Activated gamma-delta T cell treated with anti-CD3 and anti-CD28 coated beads, Interleukin-2, amount 50 U/mL, for 16 hours (primary cell): ENCODE results near the gene GRM7.

ENCODE experiments used
- DNase-seq: peaks from one replicate; pipeline ENCODE4 v3.0.0-alpha.2; 2020; ENCODE audit warnings: low read depth

The GRM7 gene

GRCh38 chr3:7146529-7146928 lies 285.6 kb downstream of the GRM7 start:
- no peak for DNase-seq

DNA sequence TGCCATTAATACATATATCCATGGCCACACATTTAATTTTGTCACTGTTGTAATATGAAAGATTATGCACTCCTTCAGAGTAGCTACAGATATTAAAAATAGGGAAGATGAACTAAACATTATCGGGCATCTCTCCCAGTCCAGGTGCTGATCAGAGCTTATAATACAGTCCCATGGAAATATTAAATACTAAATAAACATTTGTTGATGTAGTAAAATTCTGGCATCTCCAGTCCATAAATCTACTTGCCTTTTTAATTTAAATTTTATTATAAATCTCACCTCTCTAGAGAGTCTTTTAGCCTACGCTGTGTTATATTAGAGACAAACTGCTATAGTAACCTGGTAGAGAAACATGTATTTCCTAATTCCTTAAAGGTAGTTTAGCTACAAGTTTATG lies 297.6 kb downstream of the GRM7 start:
- no peak for DNase-seq

GRCh38 chr3:7160689-7161088 lies 299.8 kb downstream of the GRM7 start:
- DNase-seq = no peak

DNA sequence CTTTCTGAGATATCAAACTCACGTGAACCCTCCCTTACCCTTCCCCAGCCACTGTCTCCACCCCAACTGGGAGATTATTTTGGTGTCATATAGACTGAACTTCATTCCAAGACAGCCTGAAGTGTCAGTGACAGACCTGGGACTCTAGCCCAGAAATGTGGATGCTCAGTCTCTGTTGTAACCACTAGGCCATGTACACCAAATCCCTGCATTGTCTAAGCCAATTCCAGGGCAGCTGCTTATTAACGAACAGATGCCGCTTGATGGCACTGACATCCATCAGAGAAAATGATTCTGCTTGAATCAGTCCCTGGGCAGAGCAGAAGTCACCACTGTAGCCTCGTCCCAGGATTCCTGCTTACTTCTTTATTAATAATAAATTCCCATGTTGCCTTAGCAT lies 305.5 kb downstream of the GRM7 start:
- DNase-seq = no peak

DNA sequence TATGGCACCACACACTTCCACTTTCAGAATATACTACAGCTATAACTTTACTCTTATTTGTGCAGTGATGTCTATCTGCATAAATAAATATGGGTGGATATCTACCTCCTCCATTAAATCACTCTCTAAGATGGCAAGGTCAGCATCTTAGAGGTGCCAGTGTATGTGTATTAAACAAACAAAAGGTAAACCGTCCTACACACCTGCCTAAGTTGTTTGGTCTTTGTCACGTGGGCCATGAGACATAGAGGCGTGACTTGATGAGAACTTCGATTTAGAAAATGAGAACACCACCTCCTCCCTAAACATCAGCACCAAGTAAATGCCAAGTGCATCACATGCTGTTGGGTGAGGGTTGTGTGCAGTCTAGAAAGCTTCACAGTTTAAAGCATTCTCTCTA lies 310.6 kb downstream of the GRM7 start:
- DNase-seq = no peak

- DNase-seq = no peak
Observed at GRCh38 chr3:7172996-7173395, 312.1 kb downstream of the GRM7 start.

GRCh38 chr3:7188551-7188950 lies 327.6 kb downstream of the GRM7 start:
- DNase-seq = no peak

DNA sequence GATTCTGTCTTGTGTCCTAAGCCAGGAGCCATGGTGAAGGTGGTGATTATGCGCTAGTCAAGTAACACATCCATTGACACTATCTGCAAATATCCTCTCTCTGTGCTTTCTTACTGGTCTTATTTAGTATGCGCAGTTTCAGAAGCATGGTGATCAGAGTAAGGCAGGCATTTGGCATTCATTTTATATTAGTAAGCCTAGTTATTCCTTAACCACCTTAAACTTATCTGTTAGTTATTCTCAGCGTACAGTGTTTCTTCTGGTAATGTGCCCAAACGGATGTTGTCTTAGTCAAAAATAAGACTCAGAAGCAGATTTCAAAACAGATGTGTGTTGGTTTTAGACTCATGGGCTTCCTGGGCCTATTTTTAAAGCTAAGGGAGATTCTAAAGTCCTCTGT lies 329.2 kb downstream of the GRM7 start:
- DNase-seq = no peak

DNA sequence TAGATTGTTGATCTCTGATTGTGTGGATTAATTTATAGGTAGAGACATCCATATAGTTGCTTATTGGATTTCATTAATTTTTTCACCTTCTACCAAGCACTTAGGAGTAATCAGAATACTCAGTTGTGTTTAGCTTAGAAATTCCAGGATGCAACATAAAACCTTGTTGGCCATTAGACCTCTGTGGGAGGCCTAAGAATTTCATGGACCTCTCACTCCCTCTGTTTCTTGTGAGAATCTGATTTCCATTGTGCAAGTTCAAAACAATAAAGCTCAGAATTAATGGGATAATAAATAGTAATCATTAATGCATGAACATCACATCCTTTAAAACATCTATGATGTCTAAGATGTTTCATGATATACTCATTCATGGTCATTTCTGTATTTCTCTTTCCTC lies 332.4 kb downstream of the GRM7 start:
- DNase-seq = no peak

DNA sequence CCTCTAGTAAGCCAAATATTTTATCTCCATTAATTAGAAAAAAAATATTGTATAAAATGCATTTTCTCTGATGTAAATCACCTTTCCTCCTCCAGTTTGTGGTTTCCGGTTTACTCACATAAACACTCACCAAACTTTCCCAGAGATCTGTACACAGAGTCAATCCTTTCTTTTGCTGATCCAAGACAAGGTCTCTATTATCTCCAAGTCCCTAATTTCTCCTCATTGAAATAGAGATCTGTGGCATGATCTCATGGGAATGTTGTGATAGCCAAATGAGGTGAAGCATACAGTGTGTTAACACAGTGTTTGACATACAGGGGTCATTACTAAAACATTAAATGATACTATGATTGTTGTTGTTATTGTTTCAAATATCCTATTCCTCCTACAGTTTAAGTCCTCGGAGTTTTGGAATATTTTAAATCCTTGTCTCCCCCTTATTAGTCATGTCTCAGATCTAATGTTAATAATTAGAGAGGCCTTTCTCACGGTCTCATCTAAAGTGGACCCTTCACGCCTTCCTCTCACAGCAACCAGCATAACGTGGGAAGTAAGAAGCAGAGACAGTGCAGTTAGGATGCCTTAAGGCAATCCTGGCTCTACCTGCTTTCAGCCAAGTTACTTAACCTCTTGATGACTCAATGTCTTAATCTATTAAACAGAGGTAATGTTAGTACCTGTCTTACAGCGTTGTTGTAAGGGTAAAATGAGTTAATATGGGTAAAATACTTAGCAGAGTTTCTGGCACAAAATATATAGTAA lies 333.3 kb downstream of the GRM7 start:
- DNase-seq = no peak

GRCh38 chr3:7195934-7196333 lies 335.0 kb downstream of the GRM7 start:
- DNase-seq = no peak

GRCh38 chr3:7201784-7202183 lies 340.9 kb downstream of the GRM7 start:
- no peak for DNase-seq

- no peak for DNase-seq
Observed at GRCh38 chr3:7203969-7204847, 343.3 kb downstream of the GRM7 start.

GRCh38 chr3:7204848-7205156 lies 343.9 kb downstream of the GRM7 start:
- no peak for DNase-seq

DNA sequence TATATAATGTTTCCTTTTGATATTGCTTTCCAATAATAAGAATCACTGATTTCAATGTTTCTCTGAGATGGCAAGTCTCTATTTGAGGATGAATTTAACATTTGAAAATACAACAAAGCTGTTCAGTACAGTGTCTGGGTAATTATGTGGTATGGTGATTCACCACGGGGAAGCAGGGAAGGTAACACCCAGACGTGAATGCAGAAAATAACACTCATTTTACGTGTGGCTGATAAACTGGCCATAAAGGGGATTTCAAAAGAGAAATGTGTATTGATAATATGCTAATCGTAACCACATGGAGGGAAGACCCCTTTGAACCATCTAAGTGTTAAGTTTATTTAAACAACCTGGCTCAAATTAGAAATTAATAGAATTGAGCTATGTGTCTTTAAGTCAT lies 344.6 kb downstream of the GRM7 start:
- DNase-seq = no peak

DNA sequence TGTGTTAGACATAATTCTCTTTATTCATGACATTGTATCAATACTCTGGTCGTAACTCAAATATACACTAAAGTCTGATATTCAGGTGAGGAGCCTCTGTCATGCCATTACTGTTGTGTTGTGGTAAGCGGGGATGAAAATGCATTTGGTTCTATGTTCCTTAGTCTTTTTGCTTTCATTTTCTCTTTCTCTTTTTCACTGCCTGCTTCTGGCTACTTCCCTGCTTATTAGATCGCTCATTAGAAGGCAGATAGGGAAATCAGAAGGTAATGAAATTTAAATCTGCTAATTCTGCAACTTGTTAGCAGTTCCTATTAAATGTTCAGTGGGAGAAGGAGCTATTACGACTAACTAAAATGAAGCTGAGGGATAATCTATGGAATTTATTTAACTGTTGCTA lies 345.0 kb downstream of the GRM7 start:
- DNase-seq = no peak

GRCh38 chr3:7207125-7207524 lies 346.2 kb downstream of the GRM7 start:
- DNase-seq = no peak

DNA sequence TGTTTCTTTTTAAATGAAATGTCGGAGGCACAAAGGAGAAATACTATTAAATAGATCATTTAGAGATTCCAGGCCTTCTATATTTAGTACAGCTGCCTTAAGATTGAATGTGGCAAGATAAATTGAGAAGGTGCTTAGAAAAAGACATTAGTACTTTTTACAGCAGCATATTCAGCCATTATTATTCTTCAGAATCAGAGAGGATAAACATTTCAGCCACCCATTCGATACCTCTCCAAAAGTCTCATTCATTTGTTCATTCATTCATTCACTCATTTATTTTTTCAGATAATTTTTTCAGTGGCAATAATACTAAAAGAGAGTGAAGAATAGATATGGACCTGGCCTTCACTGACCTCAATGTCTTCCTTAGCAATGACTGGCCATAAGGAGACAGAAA lies 347.0 kb downstream of the GRM7 start:
- no peak for DNase-seq

- DNase-seq = no peak
Observed at GRCh38 chr3:7209098-7209497, 348.2 kb downstream of the GRM7 start.

DNA sequence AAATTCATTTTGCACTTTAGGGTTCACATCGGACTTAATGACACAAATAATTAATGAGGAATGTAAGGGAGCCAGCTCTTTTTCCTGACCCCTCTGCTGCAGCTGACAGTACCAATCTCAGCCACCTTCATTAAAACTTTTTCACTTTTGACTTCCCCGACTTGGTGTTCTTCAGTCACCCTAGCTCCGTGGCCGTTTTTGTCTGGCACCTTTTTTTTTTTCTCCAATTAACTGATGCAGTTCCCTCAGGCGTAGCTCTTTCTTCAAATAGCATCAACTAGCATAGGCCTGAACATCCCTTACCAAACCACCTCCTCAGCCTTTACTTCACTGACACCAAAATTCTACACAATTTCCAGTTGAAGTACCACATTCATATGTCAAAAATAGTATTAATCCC lies 350.8 kb downstream of the GRM7 start:
- DNase-seq = no peak

GRCh38 chr3:7215706-7216105 lies 354.8 kb downstream of the GRM7 start:
- no peak for DNase-seq

GRCh38 chr3:7226393-7226792 lies 365.5 kb downstream of the GRM7 start:
- no peak for DNase-seq

DNA sequence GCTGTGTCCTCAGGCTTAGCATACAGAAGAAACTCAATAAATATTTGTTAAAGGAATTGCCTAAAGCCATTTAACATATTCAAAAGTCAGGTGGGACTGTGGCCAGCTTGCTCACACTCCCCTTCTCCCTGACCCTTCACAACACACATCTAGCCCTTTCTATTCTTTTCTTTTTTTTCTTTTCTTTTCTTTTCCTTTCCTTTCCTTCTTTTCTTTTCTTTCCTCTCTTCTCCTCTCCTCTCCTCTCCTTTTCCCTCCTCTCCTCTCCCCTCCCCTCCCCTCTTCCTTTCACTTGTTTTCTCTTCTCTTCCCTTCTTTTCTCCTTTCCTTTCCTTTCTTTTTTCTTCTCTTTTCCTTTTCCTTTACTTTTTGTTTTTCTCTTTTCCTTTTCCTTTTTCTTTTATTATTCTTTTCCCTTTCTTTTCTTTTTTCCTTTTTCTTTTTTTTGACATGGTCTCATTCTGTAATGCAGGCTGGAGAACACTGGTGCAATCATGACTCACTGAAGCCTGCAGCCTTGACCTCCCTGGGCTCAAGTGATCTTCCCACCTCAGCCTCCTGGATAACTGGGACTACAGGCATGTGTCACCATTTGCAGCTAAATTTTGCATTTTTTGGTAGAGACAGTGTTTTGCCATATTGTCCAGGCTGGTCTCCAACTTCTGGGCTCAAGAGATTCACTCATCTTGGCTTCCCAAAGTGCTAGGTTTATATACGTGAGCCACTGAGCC lies 377.8 kb downstream of the GRM7 start:
- no peak for DNase-seq
